GM23248 (cell line): ENCODE results near the gene ZIC4. TPM values are rescaled to one million over a fixed set of nuclear protein-coding genes. Genes with fewer than 3 reads are reported as not detected.

ENCODE experiments used
- DNase-seq: peaks from one replicate; pipeline ENCODE4 v3.0.0-alpha.2; 2015
- H2AFZ ChIP-seq: fragments of 200-600 bp; sonication (generic); 2 replicates; pipeline ENCODE4 v1.6.1; 2016; ENCODE audit warnings: antibody characterized with exemption
- H3F3A ChIP-seq: fragments of 200-600 bp; sonication (generic); 2 replicates; pipeline ENCODE4 v1.6.1; 2016; ENCODE audit warnings: mild to moderate bottlenecking, antibody characterized with exemption, mixed run types; ENCODE audit not compliant: insufficient read depth
- H3K27ac ChIP-seq: fragments of 200-600 bp; sonication (generic); 2 replicates; pipeline ENCODE4 v1.5.1; 2016; ENCODE audit warnings: mild to moderate bottlenecking
- H3K27me3 ChIP-seq: fragments of 200-600 bp; sonication (generic); replicated peaks from 2 replicates; pipeline ENCODE4 v1.6.1; 2016; ENCODE audit warnings: mild to moderate bottlenecking; ENCODE audit not compliant: insufficient read depth
- H3K36me3 ChIP-seq: fragments of 200-600 bp; sonication (generic); 2 replicates; pipeline ENCODE4 v1.6.1; 2016; ENCODE audit warnings: low read depth, mild to moderate bottlenecking
- H3K4me1 ChIP-seq: fragments of 200-600 bp; sonication (generic); 2 replicates; pipeline ENCODE4 v1.6.1; 2016; ENCODE audit warnings: mild to moderate bottlenecking; ENCODE audit not compliant: insufficient read depth
- H3K4me2 ChIP-seq: fragments of 200-600 bp; sonication (generic); one replicate; pipeline ENCODE4 v1.6.1; 2016; ENCODE audit warnings: mild to moderate bottlenecking; ENCODE audit not compliant: unreplicated experiment
- H3K4me3 ChIP-seq: fragments of 200-600 bp; sonication (generic); 2 replicates; pipeline ENCODE4 v1.5.1; 2016; ENCODE audit warnings: mild to moderate bottlenecking
- H3K79me2 ChIP-seq: fragments of 200-600 bp; sonication (generic); 2 replicates; pipeline ENCODE4 v1.6.1; 2016; ENCODE audit warnings: mild to moderate bottlenecking; ENCODE audit not compliant: insufficient read depth
- H3K9ac ChIP-seq: fragments of 200-600 bp; sonication (generic); 2 replicates; pipeline ENCODE4 v1.6.1; 2016; ENCODE audit warnings: mild to moderate bottlenecking
- H3K9me2 ChIP-seq: fragments of 200-600 bp; sonication (generic); 2 replicates; pipeline ENCODE4 v1.6.1; 2016; ENCODE audit warnings: mixed run types, mild to moderate bottlenecking, moderate library complexity; ENCODE audit not compliant: insufficient read depth
- H3K9me3 ChIP-seq: fragments of 200-600 bp; sonication (generic); one replicate; pipeline ENCODE4 v1.6.1; 2017; ENCODE audit warnings: low read depth
- H4K20me1 ChIP-seq: fragments of 200-600 bp; sonication (generic); 2 replicates; pipeline ENCODE4 v1.6.0; 2016; ENCODE audit not compliant: insufficient read depth
- EZH2 ChIP-seq: fragments of 200-600 bp; sonication (generic); IDR thresholded peaks from 2 replicates; pipeline ENCODE4 v1.6.1; 2018; ENCODE audit warnings: antibody characterized with exemption, mild to moderate bottlenecking; ENCODE audit not compliant: insufficient read depth, poor library complexity, severe bottlenecking
- EZH2phosphoT487 ChIP-seq: fragments of 200-600 bp; sonication (generic); IDR thresholded peaks from 2 replicates; pipeline ENCODE4 v1.6.1; 2018; ENCODE audit warnings: antibody characterized with exemption, moderate library complexity, mild to moderate bottlenecking, low read depth; ENCODE audit not compliant: insufficient read depth
- WGBS, 2 experiments: methylation state at CpG; one replicate each; pipeline ENCODE4 v1.1.6; 2015 to 2017; ENCODE audit warnings: low lambda C conversion rate in 2 of 2, low coverage in 1 of 2; ENCODE audit errors: missing lambda C conversion rate in 2 of 2; 5-methylcytosine and 5-hydroxymethylcytosine counted together
- in situ Hi-C: fragments of 300-500 bp; cut with MboI; formaldehyde crosslinking; loops from 2 replicates; pipeline ENCODE4 v1.15.0; 2020
- polyA plus RNA-seq: library from polyadenylated mRNA; unstranded; fragments of >200 nt; fragmentation: Nextera tagmentation; extraction: Ambion mirVana; gene quantifications from 2 replicates; pipeline ENCODE4 v1.2.1, GENCODE V29; 2016
- total RNA-seq: library from RNA; depleted of rRNA; stranded (reverse); fragments of >200 nt; shearing (Covaris generic); gene quantifications from 2 replicates; pipeline ENCODE4 v1.2.3, GENCODE V29; 2014

Gene ZIC4
- total and polyA plus RNA-seq, 2 experiments from 2014 or later = 4.3 to 7.0 TPM

- TF ChIP-seq EZH2phosphoT487 (no peak), EZH2 (no peak)
- Histone ChIP-seq H3K4me2 (no peak overlapping the region), H3F3A (peaks cover 16% of the 10 kb centered on the region), H3K36me3 (0 out of 2 replicates have a peak, but pooled peaks cover 16% of the 10 kb centered on the region), H3K27me3 (no peaks in the 10 kb centered on the region), H3K9ac (no peak overlapping the region), H2AFZ (no peak overlapping the region), H3K9me2 (no peaks in the 10 kb centered on the region), H4K20me1 (no peaks in the 10 kb centered on the region), H3K4me3 (no peak overlapping the region), H3K9me3 (no peaks in the 10 kb centered on the region), H3K79me2 (peaks cover 34% of the 10 kb centered on the region), H3K27ac (no peak overlapping the region), H3K4me1 (no peaks in the 10 kb centered on the region)
- DNase-seq = no peak
- 75 to 78% methylated on average over 2 of the region's 2 CpGs for WGBS, 2 experiments
- in situ Hi-C loops = no loop called here
Measured at GRCh38 chr3:147415874-147416273, 9.5 kb upstream of the ZIC4 start.

DNA sequence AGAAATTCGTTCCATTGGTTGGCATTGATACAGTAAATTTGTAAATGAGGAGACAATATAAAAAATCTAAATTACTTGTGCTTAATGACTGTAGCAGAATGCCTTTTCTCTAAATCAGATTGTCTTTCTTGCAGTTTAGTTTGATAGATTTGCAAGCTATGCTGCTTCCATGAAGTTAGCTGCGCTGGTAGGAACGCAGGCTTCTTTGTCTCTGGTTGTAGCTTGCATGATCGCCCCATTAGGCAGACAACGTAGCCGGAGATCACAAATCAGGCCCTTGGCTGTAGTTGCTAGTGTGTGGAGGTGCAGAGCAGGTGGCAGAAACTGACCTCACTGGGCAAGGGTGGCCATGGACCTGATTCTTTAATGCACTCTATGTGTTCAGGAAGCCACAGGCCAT is 8.9 kb upstream of the ZIC4 start:
- Histone ChIP-seq H4K20me1 (no peaks in the 10 kb centered on the region), H3K4me2 (no peak overlapping the region), H3K4me1 (no peaks in the 10 kb centered on the region), H3K79me2 (peaks cover 35% of the 10 kb centered on the region), H2AFZ (no peak overlapping the region), H3K27me3 (no peaks in the 10 kb centered on the region), H3F3A (peaks cover 17% of the 10 kb centered on the region), H3K9ac (no peak overlapping the region), H3K4me3 (no peak overlapping the region), H3K9me3 (no peaks in the 10 kb centered on the region), H3K27ac (no peak overlapping the region), H3K36me3 (0 out of 2 replicates have a peak, but pooled peaks cover 16% of the 10 kb centered on the region), H3K9me2 (no peaks in the 10 kb centered on the region)
- no peak for DNase-seq
- 91 to 97% methylated on average over 6 of the region's 6 CpGs for WGBS, 2 experiments
- no peak for TF ChIP-seq EZH2phosphoT487
- TF ChIP-seq EZH2 = no peak
- in situ Hi-C loops = no loop called here

- DNase-seq = no peak
Measured at GRCh38 chr3:147414390-147415138, 8.2 kb upstream of the ZIC4 start.

DNA sequence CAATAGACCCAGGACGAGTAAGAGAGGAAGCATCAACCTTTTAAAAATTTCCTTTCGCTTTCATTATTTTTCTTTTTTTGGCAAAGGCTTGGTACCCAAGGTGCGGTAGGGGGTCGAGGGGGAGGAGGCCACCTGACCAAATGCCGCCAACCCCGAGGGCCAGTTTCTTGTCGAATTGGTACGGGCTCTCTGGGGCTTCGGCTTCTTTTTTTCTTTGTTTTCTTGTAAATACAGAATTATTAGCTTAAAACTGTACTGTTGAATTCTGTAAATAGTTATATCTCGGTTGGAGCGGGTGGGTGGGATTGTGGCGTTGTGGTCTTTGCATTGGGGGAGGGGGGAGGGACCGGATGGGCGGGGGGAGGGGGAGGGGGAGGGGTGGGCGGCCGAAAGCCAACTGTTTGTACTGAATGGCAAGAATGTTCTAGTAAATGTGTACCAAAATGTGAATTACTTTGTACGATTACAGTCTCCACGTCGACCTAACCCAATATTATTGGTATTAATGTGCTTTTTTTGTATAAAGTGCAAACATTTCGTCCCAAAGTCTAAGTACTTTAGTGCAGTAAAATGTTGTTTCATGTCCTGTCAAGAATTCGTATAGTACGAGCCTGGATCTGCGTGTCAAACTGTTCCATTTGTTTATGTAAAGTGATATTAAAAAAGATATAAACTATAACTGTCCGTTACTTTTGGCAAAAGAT is 7.5 kb upstream of the ZIC4 start:
- Histone ChIP-seq H3K9ac (no peak overlapping the region), H3K27me3 (no peaks in the 10 kb centered on the region), H3F3A (peaks cover 17% of the 10 kb centered on the region), H3K79me2 (peaks cover 41% of the 10 kb centered on the region), H3K4me3 (no peak overlapping the region), H3K27ac (no peak overlapping the region), H3K36me3 (0 out of 2 replicates have a peak, but pooled peaks cover 16% of the 10 kb centered on the region), H2AFZ (no peak overlapping the region), H3K4me1 (no peaks in the 10 kb centered on the region), H3K9me3 (no peaks in the 10 kb centered on the region), H3K4me2 (no peak overlapping the region), H3K9me2 (no peaks in the 10 kb centered on the region), H4K20me1 (no peaks in the 10 kb centered on the region)
- no peak for DNase-seq
- TF ChIP-seq EZH2phosphoT487 (no peak), EZH2 (no peak)
- WGBS, 2 experiments = 79 to 86% methylated on average over 20 to 24 of the region's 24 CpGs
- in situ Hi-C loops = no loop called here

More at GRCh38 chr3:147414390-147415138, 8.2 kb upstream of the ZIC4 start:
- Histone ChIP-seq H4K20me1 (no peaks in the 10 kb centered on the region), H3K4me2 (no peak overlapping the region), H2AFZ (no peak overlapping the region), H3K4me3 (no peak overlapping the region), H3K36me3 (0 out of 2 replicates have a peak, but pooled peaks cover 16% of the 10 kb centered on the region), H3K27ac (no peak overlapping the region), H3K9ac (no peak overlapping the region), H3K79me2 (peaks cover 37% of the 10 kb centered on the region), H3K9me2 (no peaks in the 10 kb centered on the region), H3F3A (peaks cover 17% of the 10 kb centered on the region), H3K9me3 (no peaks in the 10 kb centered on the region), H3K4me1 (no peaks in the 10 kb centered on the region), H3K27me3 (no peaks in the 10 kb centered on the region)
- in situ Hi-C loops = no loop called here
- WGBS, 2 experiments = 89 to 91% methylated on average over 18 of the region's 18 CpGs
- TF ChIP-seq EZH2 (no peak), EZH2phosphoT487 (no peak)
